Prostate gland (tissue), 2 donors: ENCODE measurements around the gene SLC23A3. TPM values are rescaled to one million over a fixed set of nuclear protein-coding genes. Genes with fewer than 3 reads are reported as not detected.

ENCODE experiments used
- DNase-seq: peaks from one replicate; pipeline ENCODE4 v3.0.0-alpha.2; 2019; ENCODE audit warnings: low spot score
- H3K27ac ChIP-seq, 2 donors: fragments of 200-600 bp; sonication (generic); 2 replicates each; pipeline ENCODE4 v1.5.1; 2017 to 2019
- H3K27me3 ChIP-seq: fragments of 200-600 bp; sonication (generic); replicated peaks from 2 replicates; pipeline ENCODE4 v1.5.1; 2019; ENCODE audit not compliant: insufficient read depth
- H3K36me3 ChIP-seq, 2 donors: fragments of 200-600 bp; sonication (generic); 1 replicate in 1 of 2; 2 replicates in 1 of 2; pipeline versions ENCODE4 v1.5.1 to v1.8.1; 2017 to 2019
- H3K4me1 ChIP-seq: fragments of 200-600 bp; sonication (generic); replicated peaks from 2 replicates; pipeline ENCODE4 v1.5.1; 2019
- H3K4me3 ChIP-seq, 2 donors: fragments of 200-600 bp; sonication (generic); 2 replicates each; pipeline ENCODE4 v1.5.1; 2017 to 2019
- H3K9me3 ChIP-seq: fragments of 200-600 bp; sonication (generic); 2 replicates; pipeline ENCODE4 v1.5.1; 2017
- CTCF ChIP-seq, 4 experiments: fragments of 200-600 bp in 2 of 4; fragments of 450-650 bp in 2 of 4; sonication (generic) in 2 of 4; IDR thresholded peaks; 1 replicate in 3 of 4; 2 replicates in 1 of 4; pipeline ENCODE4 v1.5.1; 2016 to 2019; ENCODE audit warnings: antibody characterized with exemption in 4 of 4, mild to moderate bottlenecking in 2 of 4, moderate library complexity in 2 of 4
- POLR2A ChIP-seq: fragments of 450-650 bp; IDR thresholded peaks from one replicate; pipeline ENCODE4 v1.6.1; 2016; ENCODE audit warnings: antibody characterized with exemption, mild to moderate bottlenecking
- POLR2AphosphoS5 ChIP-seq: sonication (generic); formaldehyde crosslinking; IDR thresholded peaks from one replicate; pipeline ENCODE4 v1.6.1; 2017; ENCODE audit warnings: antibody characterized with exemption
- WGBS: methylation state at CpG from one replicate; pipeline ENCODE4 v1.1.5; 2018; 5-methylcytosine and 5-hydroxymethylcytosine counted together
- intact Hi-C: fragments of 100-400 bp; cut with DNase I; formaldehyde crosslinking; loops from one replicate; pipeline ENCODE4 v1.14.2; 2022
- total RNA-seq, 2 donors: library from RNA; depleted of rRNA; stranded (reverse); fragments of >200 nt; gene quantifications; one replicate each; pipeline ENCODE4 v1.1.0, GENCODE V29; 2016

Gene SLC23A3
- total RNA-seq, 2 donors from 2014 or later = 2.3 to 2.9 TPM

- Histone ChIP-seq H3K36me3 (no peaks in the 10 kb centered on the region), H3K4me1 (no peaks in the 10 kb centered on the region), H3K9me3 (no peaks in the 10 kb centered on the region), H3K27me3 (no peaks in the 10 kb centered on the region), H3K4me3 (no peak overlapping the region), H3K27ac (no peak overlapping the region)
- intact Hi-C loops = no loop called here
- DNase-seq = no peak
- no peak for TF ChIP-seq POLR2A
- WGBS = 38% methylated on average over 4 of the region's 6 CpGs
These were observed 1.3 kb downstream of the SLC23A3 start for GRCh38 chr2:219168526-219168925.

GRCh38 chr2:219167997-219168396 lies 1.8 kb downstream of the SLC23A3 start:
- H3K27me3 ChIP-seq = no peaks in the 10 kb centered on the region
- H3K36me3 ChIP-seq = no peaks in the 10 kb centered on the region
- no peaks in the 10 kb centered on the region for H3K9me3 ChIP-seq
- H3K4me1 ChIP-seq = no peaks in the 10 kb centered on the region
- WGBS = 57% methylated on average over 5 of the region's 5 CpGs
- no peak overlapping the region for H3K27ac ChIP-seq
- intact Hi-C loops = no loop called here
- H3K4me3 ChIP-seq = no peak overlapping the region
- TF ChIP-seq POLR2AphosphoS5 = no peak
- no peak for TF ChIP-seq CTCF (IDR thresholded peaks at IDR 0.05)
- no peak for TF ChIP-seq POLR2A
- DNase-seq = no peak

- Histone ChIP-seq H3K4me1 (no peaks in the 10 kb centered on the region), H3K9me3 (no peaks in the 10 kb centered on the region), H3K4me3 (no peak overlapping the region), H3K36me3 (no peaks in the 10 kb centered on the region), H3K27me3 (no peaks in the 10 kb centered on the region), H3K27ac (no peak overlapping the region)
- intact Hi-C loops = no loop called here
- TF ChIP-seq POLR2A (no peak), POLR2AphosphoS5 (no peak), CTCF (IDR thresholded peaks at IDR 0.05) (no peak)
- WGBS = 82% methylated on average over 10 of the region's 10 CpGs
- DNase-seq = no peak
These were observed 4.5 kb downstream of the SLC23A3 start for GRCh38 chr2:219165058-219165911.

GRCh38 chr2:219163156-219163555 lies 6.7 kb downstream of the SLC23A3 start:
- no peak for DNase-seq
- no peaks in the 10 kb centered on the region for H3K27me3 ChIP-seq
- WGBS = 89% methylated on average over 6 of the region's 6 CpGs
- no peaks in the 10 kb centered on the region for H3K36me3 ChIP-seq
- TF ChIP-seq POLR2A = no peak
- TF ChIP-seq POLR2AphosphoS5 = no peak
- TF ChIP-seq CTCF (IDR thresholded peaks at IDR 0.05) = no peak
- no peak overlapping the region for H3K27ac ChIP-seq
- H3K4me1 ChIP-seq = no peaks in the 10 kb centered on the region
- no peaks in the 10 kb centered on the region for H3K9me3 ChIP-seq
- H3K4me3 ChIP-seq = no peak overlapping the region
- intact Hi-C loops = no loop called here

- H3K4me3 ChIP-seq = peak overlapping the region; percentile 70 to 77
- 71% methylated on average over 4 of the region's 4 CpGs for WGBS
- intact Hi-C loops = loop anchor here (2.0 kb wide), 1 partner anchor 134 kb away; no protein-coding TSS in a partner anchor
- no peaks in the 10 kb centered on the region for H3K27me3 ChIP-seq
- DNase-seq = no peak
- H3K36me3 ChIP-seq = no peaks in the 10 kb centered on the region
- peak overlapping the region; percentile 97 to 98 for H3K27ac ChIP-seq
- no peaks in the 10 kb centered on the region for H3K9me3 ChIP-seq
- no peak for TF ChIP-seq POLR2A
- TF ChIP-seq CTCF (IDR thresholded peaks at IDR 0.05) = no peak
- no peak for TF ChIP-seq POLR2AphosphoS5
- H3K4me1 ChIP-seq = no peaks in the 10 kb centered on the region
These were observed 8.7 kb downstream of the SLC23A3 start for GRCh38 chr2:219161097-219161496.
